ENCODE data around the gene KCNJ13.

The KCNJ13 gene

GRCh38 chr2:232816657-232817056 lies 40.3 kb upstream of the KCNJ13 start (continued):
- TF ChIP-seq ZBTB6 (tag by site-specific recombination; IDR thresholded peaks at IDR 0.05) = no peak
- no peak for TF ChIP-seq TSHZ1 (tag by site-specific recombination; IDR thresholded peaks at IDR 0.05; ENCODE audit: borderline replicate concordance)
- no peak for TF ChIP-seq ZNF645 (tag by site-specific recombination; IDR thresholded peaks at IDR 0.05)
- TF ChIP-seq ZNF610 (tag by site-specific recombination; IDR thresholded peaks at IDR 0.05; ENCODE audit: borderline replicate concordance) = no peak
- no peak for TF ChIP-seq ZNF280D (tag by site-specific recombination; IDR thresholded peaks at IDR 0.05)
- TF ChIP-seq ZNF510 (tag by site-specific recombination; IDR thresholded peaks at IDR 0.05; ENCODE audit: insufficient replicate concordance) = no peak
- TF ChIP-seq ZNF701 (tag by site-specific recombination; IDR thresholded peaks at IDR 0.05) = no peak
- TF ChIP-seq ZBTB44 (tag by site-specific recombination; IDR thresholded peaks at IDR 0.05) = no peak
- TF ChIP-seq ZFP37 (tag by site-specific recombination; IDR thresholded peaks at IDR 0.05) = no peak
- TF ChIP-seq ZNF16 (tag by site-specific recombination; IDR thresholded peaks at IDR 0.05; ENCODE audit: low read depth) = no peak

GRCh38 chr2:232815569-232815968 lies 39.2 kb upstream of the KCNJ13 start:
- Histone ChIP-seq H3K36me3 (ENCODE audit: control insufficient read depth in 2 of 2, insufficient read depth in 1 of 2, low read length in 2 of 2) (peaks cover 67 to 94% of the 10 kb centered on the region in 2 experiments), H3K4me3 (ENCODE audit: low read depth, low read length) (no peak overlapping the region), H3K9me3 (ENCODE audit: control insufficient read depth, insufficient read depth, low read depth, low read length) (no peaks in the 10 kb centered on the region), H3K27ac (ENCODE audit: extremely low read depth, low read depth, low read length) (no peak overlapping the region), H3K4me1 (ENCODE audit: control insufficient read depth, insufficient read depth, low read length) (no peaks in the 10 kb centered on the region)
- POLR2A ChIA-PET = no interaction called here
- TF ChIP-seq WT1 (tag by site-specific recombination; IDR thresholded peaks at IDR 0.05) (no peak), ZNF558 (tag by site-specific recombination; IDR thresholded peaks at IDR 0.05) (no peak), ZNF791 (tag by site-specific recombination; IDR thresholded peaks at IDR 0.05) (no peak)
- CTCF ChIA-PET = no interaction called here
